SK-N-SH (cell line): ENCODE measurements around the gene CCDC141.

Experiments
- EP300 ChIP-seq, 2 experiments: IDR thresholded peaks; 2 replicates each; pipeline versions ENCODE4 v1.4.0 to v1.6.1; 2012; ENCODE audit warnings: borderline replicate concordance in 1 of 2, low read depth in 1 of 2, low read length in 1 of 2
- FOXJ3 ChIP-seq: sonication (generic); formaldehyde crosslinking; IDR thresholded peaks from 2 replicates; pipeline ENCODE4 v1.5.1; 2020; ENCODE audit warnings: mild to moderate bottlenecking, missing genetic modification reagents
- NFIC ChIP-seq: IDR thresholded peaks from 2 replicates; pipeline ENCODE4 v1.4.0; 2012; ENCODE audit warnings: borderline replicate concordance
- POLR2AphosphoS5 ChIP-seq: IDR thresholded peaks from 2 replicates; pipeline ENCODE4 v1.6.1; 2012; ENCODE audit warnings: low read depth, low read length
- RAD21 ChIP-seq: IDR thresholded peaks from 2 replicates; pipeline ENCODE4 v1.6.1; 2012; ENCODE audit warnings: mild to moderate bottlenecking, low read length
- RXRA ChIP-seq: IDR thresholded peaks from 2 replicates; pipeline ENCODE4 v1.4.0; 2012; ENCODE audit warnings: low read depth, mild to moderate bottlenecking, borderline replicate concordance
- TF ChIP-seq, protein P1 (sequence below): fragments of 200-600 bp; sonication (generic); IDR thresholded peaks from 2 replicates; pipeline ENCODE4 v1.6.1; 2017; ENCODE audit warnings: antibody characterized with exemption, mild to moderate bottlenecking, moderate library complexity
- TF ChIP-seq, protein P2 (sequence below): fragments of 150-350 bp; IDR thresholded peaks from 2 replicates; pipeline ENCODE4 v1.6.1; 2017; ENCODE audit warnings: antibody characterized with exemption, low read length, low read depth, borderline replicate concordance
- TF ChIP-seq, protein P3 (sequence below): IDR thresholded peaks from 2 replicates; pipeline ENCODE4; 2012

DNA sequence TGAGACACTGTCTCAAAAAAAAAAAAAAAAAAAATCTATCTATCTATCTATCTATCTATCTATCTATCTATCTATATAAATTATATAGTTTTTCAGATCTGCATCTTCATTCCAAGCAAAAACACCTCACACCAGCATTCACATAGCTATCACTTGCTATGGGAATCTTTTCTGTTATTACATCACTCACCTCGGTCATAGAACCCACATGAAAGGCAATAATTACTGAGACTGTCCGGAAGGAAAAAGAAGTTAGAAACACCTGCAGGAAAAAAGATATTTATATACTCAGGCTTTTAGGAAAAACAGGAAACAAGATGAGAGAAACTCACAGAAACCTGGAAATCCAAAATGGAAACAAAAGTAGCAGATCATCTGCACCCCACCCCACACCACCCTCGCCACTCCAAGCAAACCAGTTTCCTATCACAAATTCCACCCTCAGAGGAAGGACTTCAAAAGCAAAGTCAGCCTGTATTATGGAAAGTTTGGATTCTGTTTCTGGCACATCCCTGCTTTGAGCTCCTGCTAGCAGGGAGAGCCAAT, 21.9 kb upstream of the CCDC141 start:
- TF ChIP-seq, protein P1, sequence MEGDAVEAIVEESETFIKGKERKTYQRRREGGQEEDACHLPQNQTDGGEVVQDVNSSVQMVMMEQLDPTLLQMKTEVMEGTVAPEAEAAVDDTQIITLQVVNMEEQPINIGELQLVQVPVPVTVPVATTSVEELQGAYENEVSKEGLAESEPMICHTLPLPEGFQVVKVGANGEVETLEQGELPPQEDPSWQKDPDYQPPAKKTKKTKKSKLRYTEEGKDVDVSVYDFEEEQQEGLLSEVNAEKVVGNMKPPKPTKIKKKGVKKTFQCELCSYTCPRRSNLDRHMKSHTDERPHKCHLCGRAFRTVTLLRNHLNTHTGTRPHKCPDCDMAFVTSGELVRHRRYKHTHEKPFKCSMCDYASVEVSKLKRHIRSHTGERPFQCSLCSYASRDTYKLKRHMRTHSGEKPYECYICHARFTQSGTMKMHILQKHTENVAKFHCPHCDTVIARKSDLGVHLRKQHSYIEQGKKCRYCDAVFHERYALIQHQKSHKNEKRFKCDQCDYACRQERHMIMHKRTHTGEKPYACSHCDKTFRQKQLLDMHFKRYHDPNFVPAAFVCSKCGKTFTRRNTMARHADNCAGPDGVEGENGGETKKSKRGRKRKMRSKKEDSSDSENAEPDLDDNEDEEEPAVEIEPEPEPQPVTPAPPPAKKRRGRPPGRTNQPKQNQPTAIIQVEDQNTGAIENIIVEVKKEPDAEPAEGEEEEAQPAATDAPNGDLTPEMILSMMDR = no peak
- TF ChIP-seq FOXJ3 (CRISPR knock-in tag) (no peak), POLR2AphosphoS5 (no peak), NFIC (no peak), EP300 (IDR thresholded peaks at IDR 0.05; ENCODE audit: borderline replicate concordance in 1 of 2, low read depth in 1 of 2, low read length in 1 of 2) (no peak), RAD21 (no peak), RXRA (no peak)
- TF ChIP-seq, protein P2, sequence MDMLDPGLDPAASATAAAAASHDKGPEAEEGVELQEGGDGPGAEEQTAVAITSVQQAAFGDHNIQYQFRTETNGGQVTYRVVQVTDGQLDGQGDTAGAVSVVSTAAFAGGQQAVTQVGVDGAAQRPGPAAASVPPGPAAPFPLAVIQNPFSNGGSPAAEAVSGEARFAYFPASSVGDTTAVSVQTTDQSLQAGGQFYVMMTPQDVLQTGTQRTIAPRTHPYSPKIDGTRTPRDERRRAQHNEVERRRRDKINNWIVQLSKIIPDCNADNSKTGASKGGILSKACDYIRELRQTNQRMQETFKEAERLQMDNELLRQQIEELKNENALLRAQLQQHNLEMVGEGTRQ = no peak
- TF ChIP-seq, protein P3, sequence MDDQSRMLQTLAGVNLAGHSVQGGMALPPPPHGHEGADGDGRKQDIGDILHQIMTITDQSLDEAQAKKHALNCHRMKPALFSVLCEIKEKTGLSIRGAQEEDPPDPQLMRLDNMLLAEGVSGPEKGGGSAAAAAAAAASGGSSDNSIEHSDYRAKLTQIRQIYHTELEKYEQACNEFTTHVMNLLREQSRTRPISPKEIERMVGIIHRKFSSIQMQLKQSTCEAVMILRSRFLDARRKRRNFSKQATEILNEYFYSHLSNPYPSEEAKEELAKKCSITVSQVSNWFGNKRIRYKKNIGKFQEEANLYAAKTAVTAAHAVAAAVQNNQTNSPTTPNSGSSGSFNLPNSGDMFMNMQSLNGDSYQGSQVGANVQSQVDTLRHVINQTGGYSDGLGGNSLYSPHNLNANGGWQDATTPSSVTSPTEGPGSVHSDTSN = no peak
